ENCODE data around the gene ADAMTS6. TPM values are rescaled to one million over a fixed set of nuclear protein-coding genes. Genes with fewer than 3 reads are reported as not detected.

ADAMTS6 gene
- total RNA-seq, 3 donors from 2014 or later, result 0.69 to 3.6 (median 1.4) TPM

GRCh38 chr5:65338606-65339151 lies 143.0 kb downstream of the ADAMTS6 start:
- TF ChIP-seq CTCF (IDR thresholded peaks at IDR 0.05), result no peak
- H3K36me3 ChIP-seq (ENCODE audit: low read depth), result no peaks in the 10 kb centered on the region
- H3K4me1 ChIP-seq (ENCODE audit: low read depth), result no peaks in the 10 kb centered on the region
- intact Hi-C loops (cut with DNase I, micrococcal nuclease), result no loop called here
- ATAC-seq (no peak), DNase-seq (no peak)
- no peak overlapping the region for H3K4me3 ChIP-seq
- H3K9me3 ChIP-seq, result peaks cover 13% of the 10 kb centered on the region

- no peaks in the 10 kb centered on the region for H3K4me1 ChIP-seq (ENCODE audit: low read depth)
- H3K36me3 ChIP-seq (ENCODE audit: low read depth), result no peaks in the 10 kb centered on the region
- intact Hi-C loops (cut with DNase I, micrococcal nuclease), result no loop called here
- peak; percentile 35 for ATAC-seq
- TF ChIP-seq CTCF (IDR thresholded peaks at IDR 0.05), result no peak
- H3K9me3 ChIP-seq, result no peaks in the 10 kb centered on the region
- H3K4me3 ChIP-seq, result no peak overlapping the region
- peak in 1 of 3 donors; percentile 42 for DNase-seq
Measured at GRCh38 chr5:65334077-65334476, 147.6 kb downstream of the ADAMTS6 start.

- Histone ChIP-seq H3K4me3 (no peak overlapping the region), H3K4me1 (ENCODE audit: low read depth) (no peaks in the 10 kb centered on the region), H3K36me3 (ENCODE audit: low read depth) (no peaks in the 10 kb centered on the region), H3K9me3 (no peaks in the 10 kb centered on the region)
- TF ChIP-seq CTCF (IDR thresholded peaks at IDR 0.05), result no peak
- no peak for ATAC-seq
- no peak for DNase-seq
- intact Hi-C loops (cut with DNase I, micrococcal nuclease), result no loop called here
Measured at GRCh38 chr5:65332591-65332990, 149.1 kb downstream of the ADAMTS6 start.

GRCh38 chr5:65329266-65329665 lies 152.5 kb downstream of the ADAMTS6 start:
- no peak for ATAC-seq
- no peak for TF ChIP-seq CTCF (IDR thresholded peaks at IDR 0.05)
- H3K4me1 ChIP-seq (ENCODE audit: low read depth), result no peaks in the 10 kb centered on the region
- H3K4me3 ChIP-seq, result no peak overlapping the region
- H3K9me3 ChIP-seq, result no peaks in the 10 kb centered on the region
- no peaks in the 10 kb centered on the region for H3K36me3 ChIP-seq (ENCODE audit: low read depth)
- DNase-seq, result no peak
- intact Hi-C loops (cut with DNase I, micrococcal nuclease), result no loop called here

- Histone ChIP-seq H3K36me3 (ENCODE audit: low read depth) (no peaks in the 10 kb centered on the region), H3K4me3 (no peak overlapping the region), H3K4me1 (ENCODE audit: low read depth) (no peaks in the 10 kb centered on the region), H3K9me3 (no peaks in the 10 kb centered on the region)
- DNase-seq (no peak), ATAC-seq (no peak)
- no peak for TF ChIP-seq CTCF (IDR thresholded peaks at IDR 0.05)
- intact Hi-C loops (cut with DNase I, micrococcal nuclease), result no loop called here
Measured at GRCh38 chr5:65327582-65327981, 154.1 kb downstream of the ADAMTS6 start.

- TF ChIP-seq CTCF (IDR thresholded peaks at IDR 0.05), result no peak
- Histone ChIP-seq H3K4me1 (ENCODE audit: low read depth) (no peaks in the 10 kb centered on the region), H3K9me3 (no peaks in the 10 kb centered on the region), H3K4me3 (no peak overlapping the region), H3K36me3 (ENCODE audit: low read depth) (no peaks in the 10 kb centered on the region)
- intact Hi-C loops (cut with DNase I, micrococcal nuclease), result no loop called here
- DNase-seq, result no peak
- ATAC-seq, result no peak
Measured at GRCh38 chr5:65326922-65327321, 154.8 kb downstream of the ADAMTS6 start.

Measured in mucosa of descending colon (tissue), 3 donors.